Testis (tissue), 2 donors: Measurements from ENCODE around the gene PLCL1.

ENCODE experiments used
- POLR2A ChIP-seq: fragments of 450-650 bp; IDR thresholded peaks from one replicate; pipeline ENCODE4 v1.6.1; 2017; ENCODE audit warnings: antibody characterized with exemption, mild to moderate bottlenecking, moderate library complexity
- TF ChIP-seq, protein P1 (sequence below), 3 experiments: fragments of 450-650 bp in 2 of 3; fragments of 200-600 bp in 1 of 3; sonication (generic) in 1 of 3; IDR thresholded peaks; one replicate each; pipeline ENCODE4 v1.5.1; 2016 to 2019; ENCODE audit warnings: antibody characterized with exemption in 3 of 3, mild to moderate bottlenecking in 2 of 3, moderate library complexity in 1 of 3

DNA sequence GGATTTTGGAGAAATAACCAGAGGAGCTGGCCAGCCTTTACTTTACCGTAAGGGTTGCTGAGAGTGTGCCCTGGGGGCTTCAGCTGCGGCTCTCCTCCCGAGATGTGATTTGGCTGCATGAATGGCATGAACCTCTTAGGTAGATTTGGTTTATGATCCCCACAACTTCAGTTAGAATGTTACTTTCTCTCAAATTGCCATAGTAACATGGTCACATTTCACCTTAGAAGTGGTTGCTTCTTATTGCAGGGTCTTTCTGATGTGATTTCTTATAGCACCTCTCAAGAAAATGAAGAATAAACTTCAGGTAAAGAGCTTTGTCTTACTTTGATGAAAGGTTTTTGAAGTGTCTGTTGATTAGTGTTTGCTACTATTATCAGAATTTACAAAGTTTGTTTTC, 5.6 kb downstream of the PLCL1 start:
- TF ChIP-seq, protein P1, sequence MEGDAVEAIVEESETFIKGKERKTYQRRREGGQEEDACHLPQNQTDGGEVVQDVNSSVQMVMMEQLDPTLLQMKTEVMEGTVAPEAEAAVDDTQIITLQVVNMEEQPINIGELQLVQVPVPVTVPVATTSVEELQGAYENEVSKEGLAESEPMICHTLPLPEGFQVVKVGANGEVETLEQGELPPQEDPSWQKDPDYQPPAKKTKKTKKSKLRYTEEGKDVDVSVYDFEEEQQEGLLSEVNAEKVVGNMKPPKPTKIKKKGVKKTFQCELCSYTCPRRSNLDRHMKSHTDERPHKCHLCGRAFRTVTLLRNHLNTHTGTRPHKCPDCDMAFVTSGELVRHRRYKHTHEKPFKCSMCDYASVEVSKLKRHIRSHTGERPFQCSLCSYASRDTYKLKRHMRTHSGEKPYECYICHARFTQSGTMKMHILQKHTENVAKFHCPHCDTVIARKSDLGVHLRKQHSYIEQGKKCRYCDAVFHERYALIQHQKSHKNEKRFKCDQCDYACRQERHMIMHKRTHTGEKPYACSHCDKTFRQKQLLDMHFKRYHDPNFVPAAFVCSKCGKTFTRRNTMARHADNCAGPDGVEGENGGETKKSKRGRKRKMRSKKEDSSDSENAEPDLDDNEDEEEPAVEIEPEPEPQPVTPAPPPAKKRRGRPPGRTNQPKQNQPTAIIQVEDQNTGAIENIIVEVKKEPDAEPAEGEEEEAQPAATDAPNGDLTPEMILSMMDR (IDR thresholded peaks at IDR 0.05), result no peak
- no peak for TF ChIP-seq POLR2A
